Activated CD4-positive, alpha-beta T cell treated with anti-CD3 and anti-CD28 coated beads, Interleukin-2, amount 10 ng/mL, durations not matched to agents 7 days and 5 days (primary cell): ENCODE measurements around the gene RGP1. TPM values are rescaled to one million over a fixed set of nuclear protein-coding genes. Genes with fewer than 3 reads are reported as not detected.

Experiments
- CTCF ChIA-PET: fragments of 350-600 bp; sonication (Branson Sonifier 250); formaldehyde crosslinking; loops from one replicate; lab custom pipeline; 2021; ENCODE audit warnings: antibody characterized with exemption; lab: Charles Lee
- POLR2A ChIA-PET: fragments of 350-600 bp; sonication (Branson Sonifier 250); formaldehyde crosslinking; loops from one replicate; lab custom pipeline; 2021; ENCODE audit warnings: antibody characterized with exemption; lab: Charles Lee
- DNase-seq: peaks from one replicate; pipeline ENCODE4 v3.0.0-alpha.2; 2020
- H3K27ac Mint-ChIP-seq: one replicate; pipeline ENCODE4 v1.8.0; 2021; ENCODE audit warnings: mild to moderate bottlenecking, moderate library complexity, mixed read lengths
- H3K27me3 Mint-ChIP-seq: one replicate; pipeline ENCODE4 v1.8.0; 2021; ENCODE audit warnings: mixed read lengths
- H3K36me3 Mint-ChIP-seq: one replicate; pipeline ENCODE4 v1.8.0; 2021; ENCODE audit warnings: low read depth, mixed read lengths
- H3K4me1 Mint-ChIP-seq: one replicate; pipeline ENCODE4 v1.8.0; 2021; ENCODE audit warnings: mixed read lengths
- H3K4me3 Mint-ChIP-seq: one replicate; pipeline ENCODE4 v1.8.0; 2021; ENCODE audit warnings: mild to moderate bottlenecking, moderate library complexity, mixed read lengths
- H3K9me3 Mint-ChIP-seq: one replicate; pipeline ENCODE4 v1.8.0; 2021; ENCODE audit warnings: mixed read lengths
- total RNA-seq, 2 experiments: library from RNA; stranded (reverse); gene quantifications; one replicate each; pipeline ENCODE4 v1.2.3, GENCODE V29; 2021

RGP1 gene
- total RNA-seq, 2 experiments from 2014 or later, result 24.7 to 28.4 TPM

DNA sequence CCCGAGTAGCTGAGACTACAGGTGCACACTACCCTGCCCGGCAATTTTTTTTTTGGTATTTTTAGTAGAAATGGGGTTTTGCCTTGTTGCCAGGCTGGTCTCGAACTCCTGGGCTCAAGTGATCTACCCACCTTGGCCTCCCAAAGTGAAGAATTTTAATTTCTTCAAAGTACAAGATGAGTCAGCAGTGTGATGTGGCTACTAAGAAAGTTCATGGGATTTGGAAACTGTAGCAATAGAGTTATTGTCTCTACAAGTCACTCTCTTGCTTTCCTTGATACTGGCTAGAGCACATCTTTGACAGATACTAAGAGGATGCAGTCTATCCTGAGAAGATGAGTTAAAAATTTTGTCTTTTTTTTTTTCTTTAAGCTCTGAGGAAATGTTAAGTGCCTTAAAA, 15.0 kb upstream of the RGP1 start:
- POLR2A ChIA-PET, result no interaction called here
- Mint-ChIP-seq H3K36me3 (peaks cover 41% of the 10 kb centered on the region), H3K4me3 (no peak overlapping the region), H3K4me1 (peaks cover 20% of the 10 kb centered on the region), H3K27ac (no peak overlapping the region), H3K9me3 (no peaks in the 10 kb centered on the region), H3K27me3 (no peaks in the 10 kb centered on the region)
- CTCF ChIA-PET, result interaction anchor here (1.0 to 9.8 kb wide), 5 partner anchors 11 to 293 kb away, joined by 3 to 112 read pairs (median 3); partner anchors contain the start of genes GBA2, RGP1 and SPAG8
- DNase-seq, result no peak

DNA sequence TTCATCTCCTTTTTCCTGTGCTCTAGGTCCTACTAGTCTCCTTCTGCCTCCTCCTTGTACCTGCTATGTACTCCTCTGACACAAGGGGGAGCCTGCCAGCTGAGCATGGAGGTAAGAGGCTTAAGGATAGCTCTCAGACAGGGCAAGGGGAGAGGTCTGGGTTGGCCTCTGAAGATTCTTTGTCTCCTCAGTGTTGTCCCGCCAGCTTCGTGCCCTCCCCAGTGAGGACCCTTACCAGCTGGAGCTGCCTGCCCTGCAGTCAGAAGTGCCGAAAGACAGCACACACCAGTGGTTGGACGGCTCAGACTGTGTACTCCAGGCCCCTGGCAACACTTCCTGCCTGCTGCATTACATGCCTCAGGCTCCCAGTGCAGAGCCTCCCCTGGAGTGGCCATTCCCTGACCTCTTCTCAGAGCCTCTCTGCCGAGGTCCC, 12.9 kb upstream of the RGP1 start:
- Mint-ChIP-seq H3K36me3 (peaks cover 41% of the 10 kb centered on the region), H3K4me3 (no peak overlapping the region), H3K27ac (peak overlapping the region; percentile 36), H3K9me3 (no peaks in the 10 kb centered on the region), H3K4me1 (peaks cover 20% of the 10 kb centered on the region), H3K27me3 (no peaks in the 10 kb centered on the region)
- ChIA-PET CTCF (interaction anchor here (0.5 to 9.8 kb wide), 12 partner anchors 8 to 90 kb away, joined by 3 to 112 read pairs (median 4); partner anchors contain the start of genes GBA2 and RGP1), POLR2A (no interaction called here)
- DNase-seq, result peak; percentile 82

DNA sequence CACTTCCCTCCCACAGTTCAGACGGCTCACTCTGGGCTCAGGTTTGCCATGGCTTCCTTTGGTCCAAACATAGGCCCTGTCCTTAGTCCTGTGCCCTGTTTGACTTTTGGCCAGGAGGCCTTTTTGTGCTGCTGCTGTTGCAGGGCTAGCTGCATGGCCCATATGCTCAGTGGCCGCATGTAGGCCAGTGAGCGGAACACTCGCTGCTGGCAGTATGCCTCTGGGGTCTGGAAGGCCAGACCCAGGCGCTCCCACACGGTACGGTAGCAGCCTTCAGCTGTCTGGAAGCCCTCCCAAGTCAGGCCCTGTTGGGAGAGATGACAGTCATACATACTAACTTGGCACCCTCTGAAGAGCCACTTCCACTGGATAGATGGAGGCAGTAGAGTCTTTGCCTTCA, 11.9 kb upstream of the RGP1 start:
- DNase-seq, result no peak
- POLR2A ChIA-PET, result no interaction called here
- H3K9me3 Mint-ChIP-seq, result no peaks in the 10 kb centered on the region
- H3K27me3 Mint-ChIP-seq, result no peaks in the 10 kb centered on the region
- H3K27ac Mint-ChIP-seq, result no peak overlapping the region
- H3K4me3 Mint-ChIP-seq, result no peak overlapping the region
- peaks cover 28% of the 10 kb centered on the region for H3K4me1 Mint-ChIP-seq
- peaks cover 36% of the 10 kb centered on the region for H3K36me3 Mint-ChIP-seq
- CTCF ChIA-PET, result interaction anchor here (1.1 to 2.4 kb wide), 4 partner anchors 9 to 20 kb away, joined by 3 to 8 read pairs (median 6); partner anchors contain the start of genes GBA2 and RGP1

DNA sequence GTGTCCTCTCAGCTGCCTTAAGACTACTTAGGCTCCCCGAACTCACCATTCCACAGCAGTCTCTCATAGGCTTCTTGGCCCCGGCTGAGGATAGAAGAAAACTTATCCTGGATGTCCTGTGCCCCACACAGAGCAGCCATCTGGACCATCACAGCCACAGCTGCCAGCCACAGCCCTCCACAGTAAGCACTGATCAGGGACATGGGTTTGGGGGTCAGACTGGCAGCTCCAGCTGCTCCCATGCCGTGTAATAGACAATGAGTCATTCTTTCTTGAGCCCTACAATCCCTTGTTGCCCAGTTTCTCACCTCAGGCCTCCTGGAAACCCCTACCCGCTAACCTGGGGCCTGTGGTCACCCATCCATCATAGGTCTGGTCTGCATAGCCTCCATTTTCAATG, 10.9 kb upstream of the RGP1 start:
- Mint-ChIP-seq H3K4me3 (no peak overlapping the region), H3K27me3 (no peaks in the 10 kb centered on the region), H3K4me1 (peaks cover 32% of the 10 kb centered on the region), H3K9me3 (no peaks in the 10 kb centered on the region), H3K27ac (no peak overlapping the region), H3K36me3 (peaks cover 37% of the 10 kb centered on the region)
- ChIA-PET CTCF (interaction anchor here (1.0 to 2.4 kb wide), 4 partner anchors 8 to 44 kb away, joined by 3 to 8 read pairs (median 4); partner anchors contain the start of genes GBA2 and RGP1), POLR2A (no interaction called here)
- DNase-seq, result no peak

DNA sequence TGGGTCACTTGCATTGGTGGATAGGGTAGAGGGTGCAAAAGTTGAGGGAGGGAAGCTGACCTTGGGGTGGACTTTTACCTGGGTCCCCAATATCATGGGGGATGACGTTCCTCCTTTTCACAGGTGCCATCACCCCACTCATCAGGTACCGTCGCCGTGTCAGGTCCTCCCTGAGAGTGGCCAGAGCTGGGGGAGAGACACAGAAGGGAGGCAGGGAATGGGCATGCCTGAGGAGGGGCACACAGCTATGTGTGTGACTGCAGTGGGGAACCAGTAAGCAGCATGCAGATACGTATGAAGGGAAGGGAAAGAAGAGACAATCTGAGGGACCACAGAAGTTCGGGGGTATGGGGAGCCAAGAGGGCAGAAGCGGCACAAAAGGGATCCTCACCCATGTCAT, 10.2 kb upstream of the RGP1 start:
- Mint-ChIP-seq H3K4me3 (no peak overlapping the region), H3K27me3 (no peaks in the 10 kb centered on the region), H3K9me3 (no peaks in the 10 kb centered on the region), H3K27ac (no peak overlapping the region), H3K36me3 (peaks cover 44% of the 10 kb centered on the region), H3K4me1 (peaks cover 31% of the 10 kb centered on the region)
- POLR2A ChIA-PET, result no interaction called here
- CTCF ChIA-PET, result interaction anchor here (0.6 to 11.3 kb wide), 4 partner anchors 7 to 44 kb away, joined by 3 to 112 read pairs (median 6); partner anchors contain the start of genes CREB3, GBA2, RGP1 and TLN1
- DNase-seq, result no peak

DNA sequence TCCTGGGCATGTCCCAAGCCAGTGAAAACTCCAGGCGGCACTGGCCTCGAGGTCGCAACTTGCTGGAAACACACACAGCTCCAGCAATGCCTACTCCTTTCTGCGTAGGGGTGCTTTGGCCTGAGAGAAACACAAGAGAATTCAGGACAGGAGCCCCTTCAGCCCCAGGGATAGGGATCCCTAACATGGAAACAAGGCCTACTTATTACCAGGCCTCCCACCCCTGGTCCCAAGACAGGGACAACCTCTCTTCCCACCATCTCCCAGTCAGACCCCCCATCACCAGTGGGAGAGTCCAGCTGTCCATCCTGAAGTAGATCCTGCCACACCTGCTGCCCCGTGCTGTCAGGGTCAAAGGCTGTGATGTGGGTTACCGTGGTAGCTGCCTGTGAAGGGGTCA, 8.8 kb upstream of the RGP1 start:
- CTCF ChIA-PET, result interaction anchor here (7.3 to 11.3 kb wide), 2 partner anchors 8 to 15 kb away, joined by 38 to 112 read pairs; partner anchors contain the start of genes CREB3, MSMP and TLN1
- H3K9me3 Mint-ChIP-seq, result no peaks in the 10 kb centered on the region
- H3K4me3 Mint-ChIP-seq, result no peak overlapping the region
- H3K27ac Mint-ChIP-seq, result no peak overlapping the region
- POLR2A ChIA-PET, result no interaction called here
- H3K36me3 Mint-ChIP-seq, result peaks cover 46% of the 10 kb centered on the region
- DNase-seq, result no peak
- peaks cover 29% of the 10 kb centered on the region for H3K4me1 Mint-ChIP-seq
- H3K27me3 Mint-ChIP-seq, result no peaks in the 10 kb centered on the region

DNA sequence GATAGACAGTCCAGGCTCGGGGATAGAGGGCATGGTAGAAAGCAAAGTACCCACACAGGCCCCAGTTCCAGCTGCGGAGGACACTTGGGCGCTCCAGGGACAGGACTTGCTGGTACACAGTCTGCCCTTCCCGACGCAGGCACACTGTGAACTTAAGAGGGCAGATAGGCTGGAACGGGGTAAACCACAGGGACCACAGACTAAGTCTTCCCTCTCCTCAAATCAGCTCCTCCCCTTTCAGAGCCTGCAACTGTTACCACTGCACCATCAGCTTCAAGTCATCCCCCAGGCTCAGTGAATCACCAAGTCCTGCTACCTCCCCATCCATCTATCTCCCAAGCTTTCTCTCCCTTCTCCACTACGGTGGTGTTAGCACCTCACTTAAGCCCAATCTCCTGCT, 7.3 kb upstream of the RGP1 start:
- CTCF ChIA-PET, result interaction anchor here (0.6 to 11.3 kb wide), 4 partner anchors 10 to 627 kb away, joined by 3 to 112 read pairs (median 20); partner anchors contain the start of genes CREB3, MSMP and TLN1

DNA sequence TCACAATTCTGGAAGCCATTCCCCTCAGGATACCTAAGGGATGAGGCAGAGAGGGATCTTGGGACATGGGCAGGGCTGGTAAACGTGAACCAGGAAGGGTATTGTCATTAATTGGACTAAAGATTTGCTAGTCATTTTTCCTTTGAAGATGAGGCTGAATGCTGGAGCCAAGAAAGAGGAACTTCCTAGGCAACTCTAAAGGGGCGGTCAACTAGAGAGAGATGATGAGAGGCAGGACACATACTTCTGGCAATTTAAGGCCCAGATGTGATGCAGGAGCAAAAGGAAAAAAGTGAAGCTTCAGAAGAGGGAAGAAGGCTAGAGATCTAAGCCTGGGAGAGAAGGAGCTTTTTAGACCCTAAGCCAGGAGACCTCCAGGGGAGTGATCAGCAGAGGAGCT, 5.6 kb upstream of the RGP1 start:
- no peak overlapping the region for H3K4me3 Mint-ChIP-seq
- peaks cover 32% of the 10 kb centered on the region for H3K36me3 Mint-ChIP-seq
- no peak for DNase-seq
- CTCF ChIA-PET, result interaction anchor here (1.5 to 11.3 kb wide), 4 partner anchors 12 to 47 kb away, joined by 3 to 112 read pairs (median 20); partner anchors contain the start of genes CREB3, MSMP and TLN1
- no peaks in the 10 kb centered on the region for H3K27me3 Mint-ChIP-seq
- no peak overlapping the region for H3K27ac Mint-ChIP-seq
- no peaks in the 10 kb centered on the region for H3K9me3 Mint-ChIP-seq
- H3K4me1 Mint-ChIP-seq, result peaks cover 48% of the 10 kb centered on the region
- POLR2A ChIA-PET, result no interaction called here

More for the DNA sequence above, 7.3 kb upstream of the RGP1 start:
- H3K27ac Mint-ChIP-seq, result peak overlapping the region; percentile 62
- no peaks in the 10 kb centered on the region for H3K9me3 Mint-ChIP-seq
- POLR2A ChIA-PET, result no interaction called here
- no peak overlapping the region for H3K4me3 Mint-ChIP-seq
- H3K36me3 Mint-ChIP-seq, result peaks cover 45% of the 10 kb centered on the region
- H3K27me3 Mint-ChIP-seq, result no peaks in the 10 kb centered on the region
- H3K4me1 Mint-ChIP-seq, result peaks cover 33% of the 10 kb centered on the region
- peak; percentile 32 for DNase-seq

DNA sequence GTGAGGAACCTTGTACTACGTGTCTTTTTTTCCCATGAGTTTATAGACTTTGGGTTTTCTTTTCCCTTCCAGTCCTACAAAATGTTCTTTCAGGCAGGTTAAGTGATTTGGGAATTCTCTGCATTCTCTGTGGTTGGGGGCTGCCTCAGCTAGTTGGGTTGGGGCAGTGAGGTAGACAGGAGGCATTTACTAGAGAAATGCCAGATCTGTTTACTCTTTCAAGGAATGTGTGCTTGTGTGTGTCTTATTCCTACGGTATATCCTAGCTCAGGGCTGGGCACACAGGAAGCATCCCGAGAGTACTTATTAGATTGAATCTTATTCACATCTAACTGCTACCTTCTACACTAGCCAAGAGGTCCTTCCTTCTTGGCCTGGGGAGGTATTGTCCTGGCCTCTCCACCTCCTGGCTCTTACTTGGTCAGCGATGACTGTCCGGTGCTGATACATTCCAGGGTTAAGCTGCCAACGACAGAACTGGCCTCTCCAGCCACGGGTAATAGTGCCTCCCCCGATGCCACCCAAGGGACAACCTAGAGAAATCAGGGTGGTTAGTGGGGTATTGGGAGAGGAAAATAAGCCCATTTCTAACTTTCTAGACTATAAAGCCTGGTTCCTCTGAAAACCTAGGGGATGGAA, 5.1 kb upstream of the RGP1 start:
- peaks cover 48% of the 10 kb centered on the region for H3K4me1 Mint-ChIP-seq
- no peaks in the 10 kb centered on the region for H3K9me3 Mint-ChIP-seq
- DNase-seq, result no peak
- ChIA-PET POLR2A (no interaction called here), CTCF (interaction anchor here (1.5 to 11.3 kb wide), 4 partner anchors 11 to 48 kb away, joined by 3 to 112 read pairs (median 20); partner anchors contain the start of genes CREB3, MSMP and TLN1)
- H3K27ac Mint-ChIP-seq, result no peak overlapping the region
- H3K4me3 Mint-ChIP-seq, result no peak overlapping the region
- H3K27me3 Mint-ChIP-seq, result no peaks in the 10 kb centered on the region
- peaks cover 27% of the 10 kb centered on the region for H3K36me3 Mint-ChIP-seq

DNA sequence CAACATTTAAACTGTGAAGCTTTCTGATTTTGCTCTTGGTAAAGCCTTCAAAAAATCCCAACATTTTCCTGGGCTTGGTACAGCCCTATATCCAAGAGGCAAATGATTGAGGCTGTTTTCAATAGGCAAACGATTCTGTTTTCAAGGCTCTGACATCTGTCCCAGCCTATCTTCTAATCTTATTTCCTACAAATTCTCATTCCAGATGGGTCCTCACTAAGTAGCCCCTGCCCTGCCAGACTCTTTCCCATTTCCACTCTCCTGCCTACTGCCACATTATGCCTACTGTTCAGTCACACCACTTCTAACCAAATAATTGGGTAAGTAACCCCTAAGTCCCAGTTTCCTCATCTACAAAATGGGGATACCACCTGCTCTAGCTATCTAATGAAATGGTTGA, 3.5 kb upstream of the RGP1 start:
- ChIA-PET POLR2A (no interaction called here), CTCF (interaction anchor here (7.3 to 11.3 kb wide), 2 partner anchors 10 to 14 kb away, joined by 38 to 112 read pairs; partner anchors contain the start of genes CREB3, MSMP and TLN1)
- H3K4me3 Mint-ChIP-seq, result no peak overlapping the region
- H3K9me3 Mint-ChIP-seq, result no peaks in the 10 kb centered on the region
- no peak for DNase-seq
- no peak overlapping the region for H3K27ac Mint-ChIP-seq
- H3K4me1 Mint-ChIP-seq, result peaks cover 59% of the 10 kb centered on the region
- H3K36me3 Mint-ChIP-seq, result peaks cover 20% of the 10 kb centered on the region
- H3K27me3 Mint-ChIP-seq, result no peaks in the 10 kb centered on the region

DNA sequence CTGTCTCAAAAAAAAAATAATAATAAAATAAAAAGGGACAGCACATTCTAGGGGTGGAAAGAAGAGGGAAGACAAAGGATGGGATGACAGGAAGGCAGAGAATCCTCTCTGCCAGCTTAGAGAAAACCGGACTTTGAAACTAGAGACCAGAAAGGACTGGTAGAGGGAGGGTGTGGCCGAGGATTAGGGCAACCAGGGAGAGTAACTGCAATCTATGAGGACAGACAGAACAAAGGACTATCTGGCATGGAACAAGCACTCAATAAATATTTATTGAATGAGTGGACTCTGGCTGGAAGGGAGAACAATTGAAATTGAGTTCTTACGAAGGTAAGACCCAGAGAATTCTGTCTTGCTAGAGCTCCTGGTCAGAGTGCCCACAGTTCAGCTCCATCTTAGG, 2.5 kb upstream of the RGP1 start:
- CTCF ChIA-PET, result interaction anchor here (1.2 to 11.3 kb wide), 3 partner anchors 9 to 15 kb away, joined by 3 to 112 read pairs (median 38); partner anchors contain the start of genes CREB3, MSMP and TLN1
- Mint-ChIP-seq H3K4me3 (peak overlapping the region; percentile 22), H3K36me3 (peaks cover 23% of the 10 kb centered on the region), H3K4me1 (peaks cover 64% of the 10 kb centered on the region), H3K27me3 (no peaks in the 10 kb centered on the region), H3K27ac (no peak overlapping the region), H3K9me3 (no peaks in the 10 kb centered on the region)
- no peak for DNase-seq
- POLR2A ChIA-PET, result no interaction called here

DNA sequence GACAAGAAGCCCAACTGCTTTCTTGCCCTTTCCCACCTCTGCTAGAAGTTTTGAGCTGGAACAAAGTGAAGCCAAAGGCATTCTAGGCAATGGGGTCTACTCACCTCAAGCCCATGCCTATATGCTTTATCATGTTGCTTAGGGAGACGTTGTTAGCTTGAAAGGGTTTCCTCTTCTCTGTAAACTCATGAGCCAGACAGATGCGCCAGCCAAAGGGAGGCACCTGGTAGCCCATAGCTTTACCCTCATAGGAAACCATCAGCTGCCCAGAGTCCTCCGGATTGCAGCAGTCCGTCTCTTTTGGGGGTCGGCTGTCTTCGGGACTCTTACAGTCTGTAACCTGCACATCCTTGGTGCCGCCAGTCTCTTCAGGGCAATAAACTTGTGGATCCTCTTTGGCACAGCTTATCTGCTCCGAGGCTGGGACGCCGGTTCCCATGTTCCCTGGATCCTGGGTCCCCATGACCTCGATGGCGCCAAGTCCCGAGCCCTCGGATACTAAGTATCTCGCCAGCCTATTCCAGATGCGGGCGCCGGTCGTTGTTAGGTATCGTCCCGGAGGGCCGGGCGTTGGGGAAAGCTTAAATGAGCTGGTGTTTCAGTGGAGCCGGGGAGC, 737 bp upstream of the RGP1 start:
- Mint-ChIP-seq H3K27ac (peak overlapping the region; percentile 80), H3K4me1 (peaks cover 53% of the 10 kb centered on the region), H3K9me3 (no peaks in the 10 kb centered on the region), H3K27me3 (no peaks in the 10 kb centered on the region), H3K36me3 (peaks cover 32% of the 10 kb centered on the region), H3K4me3 (peak overlapping the region; percentile 86)
- peak; percentile 32 for DNase-seq
- CTCF ChIA-PET, result interaction anchor here (0.8 to 11.3 kb wide), 9 partner anchors 8 to 137 kb away, joined by 3 to 112 read pairs (median 5); partner anchors contain the start of genes CCDC107, CREB3, RMRP and TLN1
- POLR2A ChIA-PET, result interaction anchor here (1.1 kb wide), 1 partner anchor 16 kb away, joined by 3 read pairs; the partner anchor contains the start of gene CREB3
